IPS-NIHi7 (cell line): ENCODE measurements around the gene PRIMPOL.
"Not testable (repeated sequence)": the region's sequence is repeated elsewhere in the genome, so short reads cannot be mapped to it uniquely, and the experiment has no call there.

Experiments
- DNase-seq: peaks from one replicate; pipeline ENCODE4 v3.0.0; 2012; ENCODE audit warnings: mixed read lengths; ENCODE audit errors: extremely low spot score

Gene PRIMPOL

DNA sequence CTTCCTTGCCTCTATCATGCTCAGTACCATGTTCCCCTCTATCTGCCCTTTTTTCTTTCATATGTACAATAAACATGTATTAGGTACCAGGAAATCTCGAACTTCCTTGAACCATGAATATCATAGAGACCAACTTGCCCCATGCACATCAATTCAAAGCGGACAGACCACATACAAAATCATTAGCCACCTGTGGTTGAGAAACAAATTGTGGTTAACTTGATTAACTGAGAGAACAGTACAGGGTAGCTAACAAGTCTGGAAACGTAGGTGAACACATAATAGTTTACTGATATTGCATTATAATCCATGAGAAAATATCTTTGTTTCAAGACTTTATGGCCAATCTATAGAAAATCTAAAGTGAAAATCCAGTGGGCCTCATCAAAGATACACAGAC is 8.5 kb upstream of the PRIMPOL start:
- DNase-seq: no peak

GRCh38 chr4:184641451-184641850 is 8.1 kb upstream of the PRIMPOL start:
- DNase-seq: no peak

DNA sequence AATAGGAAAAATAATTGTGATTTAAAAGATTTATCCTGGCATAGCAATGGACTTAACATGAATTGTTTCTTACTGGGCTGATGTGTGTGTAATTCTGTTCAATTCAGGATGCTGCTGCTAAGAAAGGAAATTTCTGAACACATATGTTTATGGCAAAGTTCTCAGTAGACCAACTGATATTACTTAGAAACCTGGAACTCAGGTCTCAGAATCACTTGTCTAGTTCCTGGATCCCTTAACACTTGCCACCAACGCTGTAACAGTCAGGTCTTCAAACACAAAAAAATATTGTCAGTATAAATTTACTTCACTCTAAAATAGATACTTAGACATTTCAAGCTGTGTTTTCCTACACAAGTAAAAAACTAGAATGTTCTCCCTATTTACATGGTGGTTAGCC is 5.8 kb upstream of the PRIMPOL start:
- DNase-seq: no peak

GRCh38 chr4:184644553-184645307 is 4.8 kb upstream of the PRIMPOL start:
- no peak for DNase-seq

DNA sequence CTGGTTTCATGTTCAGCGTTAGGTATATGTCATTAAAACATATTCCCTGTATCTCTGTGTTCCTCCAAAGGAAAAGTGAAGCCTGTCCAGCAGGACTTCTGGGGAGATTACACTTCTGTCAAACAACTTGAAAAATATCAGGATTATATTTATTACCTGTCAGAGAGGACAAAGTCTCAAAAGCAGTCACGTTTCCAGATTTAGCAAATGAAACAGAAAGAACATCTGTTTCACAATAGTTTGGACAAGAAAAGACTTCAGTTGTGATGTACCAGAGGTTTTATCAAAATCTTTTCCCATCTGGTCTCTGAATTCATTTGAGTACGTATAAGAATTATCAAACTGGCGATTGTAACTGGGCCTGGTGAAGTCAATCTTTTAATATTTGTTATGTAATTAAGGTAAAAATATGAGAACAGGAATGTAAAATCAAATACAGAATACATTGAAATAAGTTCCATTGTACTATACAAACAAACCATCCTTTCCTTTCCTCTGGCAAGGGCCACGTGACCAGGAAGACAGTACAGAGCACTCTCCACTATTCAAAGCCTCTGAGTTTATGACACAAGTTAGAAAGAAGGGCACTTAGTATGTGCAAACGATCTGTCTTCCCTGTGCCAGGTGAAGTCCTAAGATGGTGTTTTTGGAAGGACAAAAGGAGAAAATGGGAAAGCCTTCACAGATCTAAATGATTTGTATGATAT is 3.5 kb upstream of the PRIMPOL start:
- DNase-seq: no peak

- DNase-seq: no peak
These were observed 2.1 kb upstream of the PRIMPOL start for GRCh38 chr4:184647266-184648053.

- DNase-seq: no peak
These were observed 1.6 kb upstream of the PRIMPOL start for GRCh38 chr4:184648054-184648312.

DNA sequence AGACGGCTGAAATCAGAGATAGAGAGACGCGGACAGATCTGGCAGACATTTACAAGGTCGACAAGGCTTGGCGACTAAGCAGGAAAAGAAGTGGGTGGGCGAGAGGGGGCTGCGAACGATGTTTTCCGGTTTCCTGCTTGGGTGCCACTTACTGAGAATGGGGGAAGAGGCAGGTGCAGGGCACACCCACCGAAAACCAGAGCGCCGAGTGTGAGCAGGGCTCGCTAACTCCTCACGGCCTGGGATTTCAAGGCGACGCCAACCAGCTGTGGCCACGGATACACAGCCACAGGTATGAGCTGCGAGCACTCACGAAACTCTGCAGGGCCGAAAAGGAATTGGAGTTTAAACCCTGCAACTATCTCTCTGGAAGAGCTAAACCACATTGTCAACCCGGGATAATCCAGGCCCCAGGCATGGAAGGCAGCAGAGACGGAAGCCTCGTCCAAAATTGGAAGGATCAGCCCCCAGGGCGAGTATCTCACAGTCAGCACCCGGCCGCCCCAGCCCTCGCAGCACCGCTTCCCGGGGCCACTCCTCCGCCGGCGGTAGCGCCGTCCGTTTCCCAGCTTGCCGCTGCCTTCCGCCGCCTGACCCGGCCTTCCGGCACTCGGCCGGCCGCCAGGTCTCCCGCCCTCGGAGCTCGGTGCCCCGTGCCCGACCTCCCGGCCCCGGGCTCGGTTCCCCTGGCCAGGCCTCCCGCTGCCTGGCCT is 1.1 kb upstream of the PRIMPOL start:
- no peak for DNase-seq

DNA sequence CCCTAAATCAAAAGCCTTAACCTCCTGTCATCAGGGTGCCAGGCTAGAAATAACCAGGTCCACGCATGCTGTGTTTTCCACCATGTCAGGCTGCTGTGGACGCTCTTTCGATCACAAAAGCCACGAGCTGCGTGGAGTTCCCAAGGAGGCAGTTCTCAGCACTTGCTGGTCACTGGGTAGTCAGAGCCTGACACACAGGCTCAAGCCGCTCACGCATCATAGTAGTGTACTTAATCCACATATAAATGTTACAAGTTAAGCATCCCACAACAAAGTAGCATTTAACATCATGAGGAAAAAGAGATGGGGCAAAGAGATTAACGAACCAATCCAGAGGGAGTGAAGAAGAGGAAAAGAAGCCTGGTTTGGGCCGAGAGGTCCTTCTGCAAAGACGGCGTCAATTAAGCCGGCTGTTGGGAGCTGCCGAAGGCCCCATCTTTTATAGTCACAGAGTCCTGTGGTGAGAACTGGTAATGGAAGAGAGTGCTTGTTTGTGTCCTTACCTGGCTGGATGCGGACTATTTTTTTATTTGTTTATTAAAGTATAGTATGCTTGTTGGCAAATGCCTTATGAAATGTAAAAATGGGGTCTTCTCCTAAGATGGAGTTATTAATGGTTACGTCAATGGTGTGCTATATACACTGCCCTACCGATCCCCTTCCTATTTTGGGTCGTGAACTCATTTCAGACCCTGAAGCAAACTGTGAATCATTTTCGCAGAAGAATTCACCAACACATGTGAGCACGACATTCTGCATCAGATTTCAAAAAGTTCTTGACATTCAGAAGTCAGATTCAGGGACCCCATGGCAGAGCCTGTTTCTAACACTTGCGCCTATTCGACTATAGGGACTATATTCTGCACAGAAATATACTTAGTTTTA is 675 bp downstream of the PRIMPOL start:
- DNase-seq: no peak

- DNase-seq: no peak
These were observed 2.4 kb downstream of the PRIMPOL start for GRCh38 chr4:184651899-184652298.

DNA sequence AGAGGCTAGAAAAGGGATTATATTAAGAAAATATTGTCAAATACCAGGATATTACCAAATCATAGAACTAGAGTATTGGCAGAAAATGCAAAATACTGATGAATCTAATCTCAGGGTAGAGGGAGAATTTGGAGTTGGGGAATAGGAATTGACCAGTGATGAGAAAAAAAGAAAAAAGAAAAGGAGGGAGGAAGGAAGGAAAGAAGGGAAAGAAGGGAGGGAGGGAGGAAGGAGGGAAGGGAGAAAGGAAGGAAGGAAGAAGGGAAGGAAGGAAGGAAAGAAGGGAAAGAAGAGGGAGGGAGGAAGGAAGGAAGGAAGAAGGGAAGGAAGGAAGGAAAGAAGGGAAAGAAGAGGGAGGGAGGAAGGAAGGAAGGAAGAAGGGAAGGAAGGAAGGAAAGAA is 3.1 kb downstream of the PRIMPOL start:
- not testable (repeated sequence) for DNase-seq

GRCh38 chr4:184653650-184654049 is 4.1 kb downstream of the PRIMPOL start:
- no peak for DNase-seq

DNA sequence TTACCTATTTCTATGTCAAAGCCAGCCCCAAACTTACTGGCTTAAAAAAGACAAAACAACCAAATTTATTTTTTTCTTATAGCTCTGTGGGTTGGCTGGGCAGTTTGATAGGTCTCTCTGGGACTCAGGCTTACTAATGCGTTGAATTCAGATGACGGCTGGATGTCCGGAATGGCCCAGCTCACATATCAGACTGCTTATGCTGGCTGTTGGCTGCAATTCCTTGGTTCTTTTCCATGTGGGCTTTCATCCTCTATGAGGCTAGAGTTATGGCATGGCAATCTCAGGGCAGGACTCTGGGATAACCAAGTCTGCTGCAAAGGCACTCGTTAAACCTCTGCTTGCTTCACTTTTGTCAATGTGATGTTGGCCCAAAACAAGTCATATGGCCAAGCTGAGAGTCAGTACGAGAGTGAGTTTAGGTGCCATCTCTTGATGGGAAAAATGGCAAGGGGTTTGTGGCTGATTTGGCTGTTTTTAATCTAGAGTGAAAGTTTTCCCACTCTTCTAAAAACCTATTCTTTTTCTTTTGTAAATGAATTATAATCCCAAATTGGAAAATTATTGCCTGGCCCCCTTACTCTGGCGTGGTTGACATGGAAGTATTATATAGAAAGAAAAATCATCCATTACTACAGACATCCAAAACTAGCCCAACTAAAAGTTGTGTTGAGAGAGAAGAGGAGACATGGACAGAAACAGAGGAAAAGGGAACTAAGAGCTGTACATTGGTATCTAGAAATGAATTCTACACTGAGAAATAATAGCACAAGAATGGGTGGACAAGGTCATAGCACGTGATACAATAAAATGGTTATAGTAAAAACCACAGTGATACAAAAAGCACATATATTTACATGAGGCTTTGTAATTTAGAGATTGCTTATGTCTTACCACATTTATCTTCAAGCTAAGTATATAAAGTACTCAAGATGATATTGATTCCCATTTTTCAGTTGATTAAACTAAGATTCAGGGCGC is 6.6 kb downstream of the PRIMPOL start:
- no peak for DNase-seq

GRCh38 chr4:184657144-184657543 is 7.6 kb downstream of the PRIMPOL start:
- DNase-seq: no peak

DNA sequence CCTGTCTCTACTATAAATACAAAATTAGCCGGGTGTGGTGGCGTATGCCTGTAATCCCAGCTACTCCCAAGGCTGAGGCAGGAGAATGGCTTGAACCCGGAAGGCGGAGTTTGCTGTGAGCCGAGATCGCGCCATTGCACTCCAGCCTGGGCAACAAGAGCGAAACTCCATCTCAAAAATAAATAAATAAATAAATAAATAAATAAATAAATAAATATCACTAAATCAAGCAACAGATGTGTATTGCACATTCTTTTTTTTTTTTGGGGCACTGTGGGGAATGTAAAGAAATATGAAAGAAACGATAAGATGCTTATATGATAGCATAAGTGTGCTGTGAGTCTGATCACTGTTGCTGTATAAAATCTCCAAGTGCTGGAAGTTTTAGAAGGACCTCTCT is 8.3 kb downstream of the PRIMPOL start:
- not testable (repeated sequence) for DNase-seq

GRCh38 chr4:184660978-184661377 is 11.4 kb downstream of the PRIMPOL start:
- DNase-seq: no peak

DNA sequence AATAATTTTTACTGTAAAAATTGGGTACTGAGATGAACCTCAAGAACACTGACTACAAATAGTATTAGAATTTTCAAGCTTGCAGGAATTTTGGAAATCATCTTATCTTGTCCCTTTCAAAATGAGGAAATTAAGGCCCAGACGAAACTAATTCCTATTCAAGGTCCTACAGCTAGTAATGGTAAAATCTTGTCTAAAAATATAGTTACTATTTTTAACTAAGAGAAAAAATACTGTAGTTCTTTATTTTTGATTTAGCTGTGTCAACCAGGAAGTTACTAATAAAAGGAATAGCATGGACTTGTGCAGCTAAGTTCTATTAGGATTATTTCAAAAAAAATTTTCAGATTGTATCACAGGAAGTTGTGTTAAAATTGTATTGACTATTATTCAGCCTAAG is 12.7 kb downstream of the PRIMPOL start:
- DNase-seq: no peak

- DNase-seq: peak; percentile 74
These were observed 15.1 kb downstream of the PRIMPOL start for GRCh38 chr4:184664445-184665210.

DNA sequence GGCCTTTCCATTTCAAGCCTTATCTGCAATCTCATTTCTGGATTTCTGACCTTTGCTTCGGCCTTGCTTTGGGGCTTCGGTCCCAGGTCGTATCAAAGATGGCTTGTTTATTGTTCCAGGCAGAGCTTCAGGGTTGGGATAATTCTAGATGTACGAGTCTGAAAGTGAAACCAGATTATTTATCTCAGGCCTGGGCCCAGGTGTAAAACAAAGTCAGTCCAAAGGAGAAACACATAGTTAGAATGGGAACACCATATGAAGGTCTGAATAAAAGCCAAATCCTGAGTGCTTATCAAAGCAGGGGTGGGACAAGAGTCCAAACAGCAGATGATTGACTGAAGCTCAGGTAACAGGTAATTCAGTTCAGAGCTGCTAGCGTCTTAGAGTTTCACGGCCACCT is 17.1 kb downstream of the PRIMPOL start:
- DNase-seq: no peak
